Prostate gland (tissue), 2 donors: Measurements from ENCODE around the gene SLC7A14. TPM values are rescaled to one million over a fixed set of nuclear protein-coding genes. Genes with fewer than 3 reads are reported as not detected.
A peak's percentile ranks its signal among the peaks of the same experiment; 100 is the strongest.

Experiments
- DNase-seq: peaks from one replicate; pipeline ENCODE4 v3.0.0-alpha.2; 2019; ENCODE audit warnings: low spot score
- H3K27ac ChIP-seq, 2 donors: fragments of 200-600 bp; sonication (generic); 2 replicates each; pipeline ENCODE4 v1.5.1; 2017 to 2019
- H3K27me3 ChIP-seq: fragments of 200-600 bp; sonication (generic); replicated peaks from 2 replicates; pipeline ENCODE4 v1.5.1; 2019; ENCODE audit not compliant: insufficient read depth
- H3K36me3 ChIP-seq, 2 donors: fragments of 200-600 bp; sonication (generic); 1 replicate in 1 of 2; 2 replicates in 1 of 2; pipeline versions ENCODE4 v1.5.1 to v1.8.1; 2017 to 2019
- H3K4me1 ChIP-seq: fragments of 200-600 bp; sonication (generic); replicated peaks from 2 replicates; pipeline ENCODE4 v1.5.1; 2019
- H3K4me3 ChIP-seq, 2 donors: fragments of 200-600 bp; sonication (generic); 2 replicates each; pipeline ENCODE4 v1.5.1; 2017 to 2019
- H3K9me3 ChIP-seq: fragments of 200-600 bp; sonication (generic); 2 replicates; pipeline ENCODE4 v1.5.1; 2017
- CTCF ChIP-seq, 4 experiments: fragments of 200-600 bp in 2 of 4; fragments of 450-650 bp in 2 of 4; sonication (generic) in 2 of 4; IDR thresholded peaks; 1 replicate in 3 of 4; 2 replicates in 1 of 4; pipeline ENCODE4 v1.5.1; 2016 to 2019; ENCODE audit warnings: antibody characterized with exemption in 4 of 4, mild to moderate bottlenecking in 2 of 4, moderate library complexity in 2 of 4
- POLR2A ChIP-seq: fragments of 450-650 bp; IDR thresholded peaks from one replicate; pipeline ENCODE4 v1.6.1; 2016; ENCODE audit warnings: antibody characterized with exemption, mild to moderate bottlenecking
- POLR2AphosphoS5 ChIP-seq: sonication (generic); formaldehyde crosslinking; IDR thresholded peaks from one replicate; pipeline ENCODE4 v1.6.1; 2017; ENCODE audit warnings: antibody characterized with exemption
- WGBS: methylation state at CpG from one replicate; pipeline ENCODE4 v1.1.5; 2018; 5-methylcytosine and 5-hydroxymethylcytosine counted together
- intact Hi-C: fragments of 100-400 bp; cut with DNase I; formaldehyde crosslinking; loops from one replicate; pipeline ENCODE4 v1.14.2; 2022
- total RNA-seq, 2 donors: library from RNA; depleted of rRNA; stranded (reverse); fragments of >200 nt; gene quantifications; one replicate each; pipeline ENCODE4 v1.1.0, GENCODE V29; 2016

Gene SLC7A14
- total RNA-seq, 2 donors from 2014 or later = 0.05 to 0.11 TPM

- 95% methylated on average over 2 of the region's 2 CpGs for WGBS
- Histone ChIP-seq H3K27ac (no peak overlapping the region), H3K4me3 (no peak overlapping the region), H3K27me3 (no peaks in the 10 kb centered on the region), H3K36me3 (no peaks in the 10 kb centered on the region), H3K9me3 (no peaks in the 10 kb centered on the region), H3K4me1 (no peaks in the 10 kb centered on the region)
- TF ChIP-seq CTCF (IDR thresholded peaks at IDR 0.05) (no peak), POLR2A (no peak), POLR2AphosphoS5 (no peak)
- intact Hi-C loops = no loop called here
- DNase-seq = no peak
Measured at GRCh38 chr3:170490828-170491560, 94.9 kb downstream of the SLC7A14 start.

GRCh38 chr3:170488802-170489201 is 97.1 kb downstream of the SLC7A14 start:
- intact Hi-C loops = no loop called here
- no peaks in the 10 kb centered on the region for H3K27me3 ChIP-seq
- H3K36me3 ChIP-seq = no peaks in the 10 kb centered on the region
- H3K27ac ChIP-seq = peak overlapping the region in 1 of 2 donors; percentile 37
- 12% methylated on average over 4 of the region's 4 CpGs for WGBS
- peak; percentile 70 for TF ChIP-seq POLR2AphosphoS5
- peak in 1 of 4 experiments; percentile 11 for TF ChIP-seq CTCF (IDR thresholded peaks at IDR 0.05)
- TF ChIP-seq POLR2A = no peak
- H3K4me1 ChIP-seq = no peaks in the 10 kb centered on the region
- no peaks in the 10 kb centered on the region for H3K9me3 ChIP-seq
- peak; percentile 71 for DNase-seq
- H3K4me3 ChIP-seq = no peak overlapping the region

DNA sequence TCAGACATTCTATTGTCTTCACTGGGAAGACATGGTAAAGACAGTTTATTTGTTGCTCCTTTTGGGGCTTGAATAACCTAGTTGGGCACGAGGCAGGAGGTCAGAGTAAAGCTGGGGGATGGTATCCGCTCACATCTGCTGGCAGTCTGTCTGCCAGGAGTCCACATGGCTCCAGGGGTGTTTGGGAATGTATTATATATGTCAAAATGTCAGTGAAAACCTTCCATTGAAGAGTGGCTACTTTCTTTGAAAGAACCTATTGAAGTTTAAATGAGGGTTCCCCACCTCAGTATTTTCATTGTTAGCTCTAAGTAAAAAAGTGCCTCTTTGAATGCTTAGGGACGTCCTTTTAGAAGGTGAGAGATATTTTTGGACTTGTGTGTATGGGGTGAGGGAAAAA is 98.8 kb downstream of the SLC7A14 start:
- H3K4me3 ChIP-seq = no peak overlapping the region
- no peak overlapping the region for H3K27ac ChIP-seq
- no peaks in the 10 kb centered on the region for H3K4me1 ChIP-seq
- 81% methylated on average over 3 of the region's 3 CpGs for WGBS
- no peak for DNase-seq
- H3K36me3 ChIP-seq = no peaks in the 10 kb centered on the region
- intact Hi-C loops = no loop called here
- no peaks in the 10 kb centered on the region for H3K9me3 ChIP-seq
- H3K27me3 ChIP-seq = no peaks in the 10 kb centered on the region
- TF ChIP-seq CTCF (IDR thresholded peaks at IDR 0.05) = no peak
- TF ChIP-seq POLR2A = no peak
- no peak for TF ChIP-seq POLR2AphosphoS5

GRCh38 chr3:170486398-170486797 is 99.5 kb downstream of the SLC7A14 start:
- no peaks in the 10 kb centered on the region for H3K27me3 ChIP-seq
- 89% methylated on average over 9 of the region's 9 CpGs for WGBS
- intact Hi-C loops = no loop called here
- H3K36me3 ChIP-seq = no peaks in the 10 kb centered on the region
- DNase-seq = no peak
- TF ChIP-seq POLR2A = no peak
- TF ChIP-seq POLR2AphosphoS5 = no peak
- no peak for TF ChIP-seq CTCF (IDR thresholded peaks at IDR 0.05)
- H3K4me3 ChIP-seq = no peak overlapping the region
- H3K27ac ChIP-seq = no peak overlapping the region
- H3K9me3 ChIP-seq = no peaks in the 10 kb centered on the region
- no peaks in the 10 kb centered on the region for H3K4me1 ChIP-seq

GRCh38 chr3:170485696-170486095 is 100.2 kb downstream of the SLC7A14 start:
- no peak for DNase-seq
- Histone ChIP-seq H3K27ac (no peak overlapping the region), H3K9me3 (no peaks in the 10 kb centered on the region), H3K27me3 (no peaks in the 10 kb centered on the region), H3K4me3 (no peak overlapping the region), H3K36me3 (no peaks in the 10 kb centered on the region), H3K4me1 (no peaks in the 10 kb centered on the region)
- 83% methylated on average over 4 of the region's 4 CpGs for WGBS
- intact Hi-C loops = no loop called here
- no peak for TF ChIP-seq POLR2AphosphoS5
